ENCODE data around the gene ABCF2. TPM values are rescaled to one million over a fixed set of nuclear protein-coding genes. Genes with fewer than 3 reads are reported as not detected.

ABCF2 gene
- 63.4 and 69.2 TPM in 2 replicates for total RNA-seq

DNA sequence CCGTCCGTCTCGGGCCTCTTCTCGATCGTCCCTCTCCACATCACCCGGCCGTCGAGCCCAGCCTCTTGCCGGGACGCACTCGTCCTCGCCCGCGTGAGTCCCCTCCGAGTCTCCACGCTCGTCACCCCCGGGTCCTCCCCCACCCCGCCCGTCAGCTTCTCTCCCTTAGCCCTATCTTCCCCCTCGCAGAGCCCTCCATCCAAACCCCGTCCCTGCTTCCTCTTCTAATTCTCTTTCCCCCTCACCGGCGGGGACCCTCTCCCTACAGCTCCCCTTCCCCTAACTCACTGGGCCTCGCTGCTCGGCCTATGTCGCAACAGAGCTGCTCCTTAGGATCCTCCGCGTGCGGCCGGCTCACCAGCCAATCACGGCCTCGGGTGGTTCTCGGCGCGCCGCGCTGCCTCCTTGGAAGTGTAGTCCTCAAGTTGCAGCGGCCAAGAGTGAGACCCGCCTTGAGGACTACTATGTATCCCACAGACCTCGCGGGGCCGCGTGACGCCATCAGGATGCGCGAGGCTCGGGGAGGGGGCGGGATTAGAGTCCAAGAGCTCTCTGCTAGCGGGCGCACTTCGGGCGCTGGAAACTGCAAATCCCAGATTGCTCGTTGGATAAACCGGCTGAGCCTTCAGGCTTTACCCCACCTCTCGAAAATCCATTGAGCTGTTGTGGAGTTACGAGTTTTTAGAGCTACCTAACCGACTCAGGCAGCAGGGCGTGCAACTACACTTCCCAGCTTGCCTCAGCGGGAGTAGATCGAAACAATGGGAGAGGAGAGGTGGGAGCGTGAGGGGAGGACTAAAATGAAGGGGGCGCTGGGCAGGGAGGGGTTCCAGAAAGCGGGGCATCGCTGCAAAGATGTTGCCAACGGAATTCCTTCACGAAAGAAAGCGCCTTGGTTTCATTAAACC lies at the start of gene ABCF2:
Gene ABCF2, minus strand, starts transcription at position 331 of the 908 bp plus-strand sequence. CDS start 747 bp downstream, outside the sequence.
- no peaks in the 10 kb centered on the region for H3K9me3 Mint-ChIP-seq
- DNase-seq (ENCODE audit: low spot score), result peak; percentile 95
- peaks cover 27% of the 10 kb centered on the region for H3K4me1 Mint-ChIP-seq (ENCODE audit: low read depth)
- H3K36me3 Mint-ChIP-seq (ENCODE audit: low read depth), result peaks cover 45% of the 10 kb centered on the region
- intact Hi-C loops (cut with micrococcal nuclease), result loop anchor here (5.0 to 10.0 kb wide), 2 partner anchors 142 to 290 kb away; partner anchors contain the start of genes AGAP3, FASTK, RHEB and TMUB1
- peak within 1 kb of the TSS; percentile 90 for H3K27ac Mint-ChIP-seq
- peaks cover 4% of the 10 kb centered on the region for H3K27me3 Mint-ChIP-seq (ENCODE audit: low read depth)
- peak within 1 kb of the TSS; percentile 99 for H3K4me3 Mint-ChIP-seq (ENCODE audit: low read depth)

- H3K4me1 Mint-ChIP-seq (ENCODE audit: low read depth), result peaks cover 18% of the 10 kb centered on the region
- intact Hi-C loops (cut with micrococcal nuclease), result no loop called here
- H3K27ac Mint-ChIP-seq, result peak overlapping the region; percentile 31
- H3K36me3 Mint-ChIP-seq (ENCODE audit: low read depth), result no peaks in the 10 kb centered on the region
- DNase-seq (ENCODE audit: low spot score), result no peak
- H3K9me3 Mint-ChIP-seq, result no peaks in the 10 kb centered on the region
- peak overlapping the region; percentile 45 for H3K4me3 Mint-ChIP-seq (ENCODE audit: low read depth)
- peaks cover 10% of the 10 kb centered on the region for H3K27me3 Mint-ChIP-seq (ENCODE audit: low read depth)
Measured at GRCh38 chr7:151275813-151276577, 49.0 kb upstream of the ABCF2 start.

- Mint-ChIP-seq H3K4me3 (ENCODE audit: low read depth) (peak overlapping the region; percentile 41), H3K36me3 (ENCODE audit: low read depth) (no peaks in the 10 kb centered on the region), H3K27ac (no peak overlapping the region), H3K27me3 (ENCODE audit: low read depth) (peaks cover 9% of the 10 kb centered on the region), H3K4me1 (ENCODE audit: low read depth) (peaks cover 18% of the 10 kb centered on the region), H3K9me3 (no peaks in the 10 kb centered on the region)
- intact Hi-C loops (cut with micrococcal nuclease), result no loop called here
- no peak for DNase-seq (ENCODE audit: low spot score)
Measured at GRCh38 chr7:151274936-151275812, 48.2 kb upstream of the ABCF2 start.

DNA sequence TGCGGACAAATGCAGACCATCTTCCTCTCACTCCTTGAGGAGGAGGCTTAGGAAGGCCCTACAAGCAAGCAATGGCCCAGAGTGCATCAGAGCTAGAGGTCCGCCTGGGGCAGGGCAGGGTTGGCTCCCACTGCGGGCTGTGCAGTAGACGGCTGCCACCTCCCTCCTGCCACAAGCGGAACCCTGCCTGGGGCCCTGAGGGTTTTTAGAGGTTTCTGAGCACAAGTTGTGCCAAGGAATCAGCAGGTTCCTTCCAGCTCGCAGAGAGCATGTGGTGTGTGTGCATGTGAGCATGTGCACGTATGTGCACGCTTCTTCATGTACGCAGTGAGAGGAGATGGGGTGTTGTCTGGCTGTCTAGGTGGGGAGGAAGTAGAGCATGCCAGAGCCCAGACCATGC lies 47.4 kb upstream of the ABCF2 start:
- H3K4me1 Mint-ChIP-seq (ENCODE audit: low read depth), result peaks cover 18% of the 10 kb centered on the region
- H3K36me3 Mint-ChIP-seq (ENCODE audit: low read depth), result no peaks in the 10 kb centered on the region
- no peak for DNase-seq (ENCODE audit: low spot score)
- H3K27me3 Mint-ChIP-seq (ENCODE audit: low read depth), result peaks cover 8% of the 10 kb centered on the region
- no peak overlapping the region for H3K27ac Mint-ChIP-seq
- H3K4me3 Mint-ChIP-seq (ENCODE audit: low read depth), result no peak overlapping the region
- H3K9me3 Mint-ChIP-seq, result no peaks in the 10 kb centered on the region
- intact Hi-C loops (cut with micrococcal nuclease), result no loop called here

GRCh38 chr7:151273651-151274390 lies 46.8 kb upstream of the ABCF2 start:
- no peak for DNase-seq (ENCODE audit: low spot score)
- intact Hi-C loops (cut with micrococcal nuclease), result no loop called here
- Mint-ChIP-seq H3K36me3 (ENCODE audit: low read depth) (no peaks in the 10 kb centered on the region), H3K27me3 (ENCODE audit: low read depth) (peaks cover 8% of the 10 kb centered on the region), H3K4me1 (ENCODE audit: low read depth) (peaks cover 18% of the 10 kb centered on the region), H3K9me3 (no peaks in the 10 kb centered on the region), H3K4me3 (ENCODE audit: low read depth) (no peak overlapping the region), H3K27ac (no peak overlapping the region)

DNA sequence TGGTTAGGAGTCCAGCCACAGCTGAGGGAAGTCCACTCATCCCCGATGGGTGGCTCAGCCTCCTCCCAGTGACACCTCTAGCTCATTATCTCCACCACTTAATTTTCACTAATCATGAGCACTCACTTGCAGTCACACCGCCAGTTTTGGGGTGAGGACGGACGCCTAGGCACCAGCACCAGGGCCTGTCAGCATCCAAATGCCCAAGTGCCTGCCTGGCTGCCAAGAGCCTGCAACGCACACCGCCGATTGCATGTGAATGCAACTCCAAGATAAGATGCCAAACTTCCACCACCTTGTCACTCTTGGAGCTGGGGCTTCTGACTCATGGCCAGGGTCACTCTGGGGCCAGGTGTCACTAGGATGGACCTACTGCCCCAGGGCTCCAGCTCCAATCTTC lies 45.9 kb upstream of the ABCF2 start:
- Mint-ChIP-seq H3K27ac (no peak overlapping the region), H3K9me3 (no peaks in the 10 kb centered on the region), H3K36me3 (ENCODE audit: low read depth) (no peaks in the 10 kb centered on the region), H3K4me1 (ENCODE audit: low read depth) (peaks cover 15% of the 10 kb centered on the region), H3K4me3 (ENCODE audit: low read depth) (no peak overlapping the region), H3K27me3 (ENCODE audit: low read depth) (peaks cover 3% of the 10 kb centered on the region)
- no peak for DNase-seq (ENCODE audit: low spot score)
- intact Hi-C loops (cut with micrococcal nuclease), result no loop called here

GRCh38 chr7:151272405-151272804 lies 45.4 kb upstream of the ABCF2 start:
- H3K9me3 Mint-ChIP-seq, result no peaks in the 10 kb centered on the region
- DNase-seq (ENCODE audit: low spot score), result no peak
- H3K4me1 Mint-ChIP-seq (ENCODE audit: low read depth), result peaks cover 14% of the 10 kb centered on the region
- H3K36me3 Mint-ChIP-seq (ENCODE audit: low read depth), result no peaks in the 10 kb centered on the region
- H3K4me3 Mint-ChIP-seq (ENCODE audit: low read depth), result no peak overlapping the region
- peaks cover 3% of the 10 kb centered on the region for H3K27me3 Mint-ChIP-seq (ENCODE audit: low read depth)
- H3K27ac Mint-ChIP-seq, result no peak overlapping the region
- intact Hi-C loops (cut with micrococcal nuclease), result no loop called here

DNA sequence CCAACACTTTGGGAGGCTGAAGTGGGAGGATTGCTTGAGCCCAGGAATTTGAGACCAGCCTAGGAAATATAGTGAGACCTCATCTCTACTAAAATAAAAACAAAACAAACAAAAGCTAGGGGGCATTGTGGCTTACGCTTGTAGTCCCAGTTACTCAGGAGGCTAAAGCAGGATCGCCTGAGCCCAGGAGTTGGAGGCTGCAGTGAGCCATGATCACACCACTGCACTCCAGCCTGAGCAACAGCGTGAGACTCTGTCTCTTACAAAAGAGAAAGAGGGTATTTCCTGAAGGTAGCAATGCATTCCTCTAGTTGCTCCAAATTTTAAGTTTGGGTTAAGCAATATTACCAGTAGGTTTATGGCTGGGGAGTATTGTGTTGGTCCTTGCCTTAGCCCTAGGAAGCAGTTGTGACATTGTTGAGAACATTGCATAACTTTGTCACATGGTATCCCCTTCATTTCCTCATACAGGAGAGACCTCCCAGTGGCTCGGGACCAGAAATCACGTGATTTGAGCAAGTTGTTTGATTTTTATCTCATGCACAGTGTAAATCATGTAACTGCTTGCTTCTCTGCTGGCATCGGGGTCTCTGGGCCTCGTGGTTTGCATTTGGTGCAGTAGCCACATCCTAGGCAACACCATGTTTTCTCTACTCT lies 44.8 kb upstream of the ABCF2 start:
- intact Hi-C loops (cut with micrococcal nuclease), result no loop called here
- H3K4me1 Mint-ChIP-seq (ENCODE audit: low read depth), result peaks cover 10% of the 10 kb centered on the region
- no peak for DNase-seq (ENCODE audit: low spot score)
- H3K36me3 Mint-ChIP-seq (ENCODE audit: low read depth), result no peaks in the 10 kb centered on the region
- H3K4me3 Mint-ChIP-seq (ENCODE audit: low read depth), result no peak overlapping the region
- no peak overlapping the region for H3K27ac Mint-ChIP-seq
- H3K9me3 Mint-ChIP-seq, result no peaks in the 10 kb centered on the region
- peaks cover 3% of the 10 kb centered on the region for H3K27me3 Mint-ChIP-seq (ENCODE audit: low read depth)

- no peaks in the 10 kb centered on the region for H3K9me3 Mint-ChIP-seq
- peaks cover 5% of the 10 kb centered on the region for H3K4me1 Mint-ChIP-seq (ENCODE audit: low read depth)
- no peak overlapping the region for H3K27ac Mint-ChIP-seq
- intact Hi-C loops (cut with micrococcal nuclease), result no loop called here
- peaks cover under 1% of the 10 kb centered on the region for H3K27me3 Mint-ChIP-seq (ENCODE audit: low read depth)
- no peak for DNase-seq (ENCODE audit: low spot score)
- no peak overlapping the region for H3K4me3 Mint-ChIP-seq (ENCODE audit: low read depth)
- H3K36me3 Mint-ChIP-seq (ENCODE audit: low read depth), result no peaks in the 10 kb centered on the region
Measured at GRCh38 chr7:151269511-151269910, 42.5 kb upstream of the ABCF2 start.

DNA sequence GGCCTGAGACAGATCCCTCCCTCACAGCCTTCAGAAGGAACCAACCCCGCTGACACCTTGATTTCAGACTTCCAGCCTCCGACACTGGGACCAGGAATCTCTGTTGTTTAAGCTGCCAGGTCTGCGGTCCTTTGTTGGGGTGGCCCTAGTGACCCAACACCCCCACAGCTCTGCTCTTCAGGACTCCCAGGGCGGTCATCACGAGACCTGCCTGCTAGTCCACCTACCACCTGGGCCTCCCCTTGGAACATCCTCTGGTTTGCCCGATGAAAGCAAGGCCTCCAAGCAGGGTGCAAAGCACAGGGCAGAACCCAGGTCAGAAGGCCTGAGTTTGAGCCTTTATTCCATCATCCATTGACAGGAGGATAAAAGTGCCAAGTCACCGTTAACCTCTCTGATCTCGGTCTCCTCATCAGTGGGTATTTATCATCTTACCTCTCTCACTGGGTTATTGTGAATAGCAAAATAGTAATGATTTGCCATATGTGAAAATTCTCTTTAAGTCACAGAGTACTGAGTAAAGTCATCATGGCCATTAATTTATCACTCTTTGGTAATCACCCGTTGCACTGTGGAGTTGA lies 38.4 kb upstream of the ABCF2 start:
- no peaks in the 10 kb centered on the region for H3K4me1 Mint-ChIP-seq (ENCODE audit: low read depth)
- no peaks in the 10 kb centered on the region for H3K27me3 Mint-ChIP-seq (ENCODE audit: low read depth)
- DNase-seq (ENCODE audit: low spot score), result no peak
- no peak overlapping the region for H3K27ac Mint-ChIP-seq
- no peaks in the 10 kb centered on the region for H3K9me3 Mint-ChIP-seq
- no peaks in the 10 kb centered on the region for H3K36me3 Mint-ChIP-seq (ENCODE audit: low read depth)
- no peak overlapping the region for H3K4me3 Mint-ChIP-seq (ENCODE audit: low read depth)
- intact Hi-C loops (cut with micrococcal nuclease), result no loop called here

- no peak for DNase-seq (ENCODE audit: low spot score)
- no peaks in the 10 kb centered on the region for H3K4me1 Mint-ChIP-seq (ENCODE audit: low read depth)
- no peaks in the 10 kb centered on the region for H3K36me3 Mint-ChIP-seq (ENCODE audit: low read depth)
- no peak overlapping the region for H3K27ac Mint-ChIP-seq
- intact Hi-C loops (cut with micrococcal nuclease), result no loop called here
- peaks cover 2% of the 10 kb centered on the region for H3K27me3 Mint-ChIP-seq (ENCODE audit: low read depth)
- H3K4me3 Mint-ChIP-seq (ENCODE audit: low read depth), result no peak overlapping the region
- no peaks in the 10 kb centered on the region for H3K9me3 Mint-ChIP-seq
Measured at GRCh38 chr7:151264615-151265014, 37.6 kb upstream of the ABCF2 start.

Measured in activated T-helper 2 cell treated with anti-CD3 and anti-CD28 coated beads, Interferon-gamma antibody, Interleukin-2, Interleukin-4, amounts not matched to agents 10 μg/mL and 5 μg/mL and 100 μg/mL, durations not matched to agents 14 hours and 24 hours and 36 hours (primary cell).